K562 (cell line): ENCODE measurements around the gene FOXO3. TPM values are rescaled to one million over a fixed set of nuclear protein-coding genes. Genes with fewer than 3 reads are reported as not detected.
A peak's percentile ranks its signal among the peaks of the same experiment; 100 is the strongest.

ENCODE experiments used
- CC2D1A ChIP-seq: fragments of 450-650 bp; IDR thresholded peaks from 2 replicates; pipeline ENCODE4 v1.6.1; 2017; ENCODE audit warnings: mild to moderate bottlenecking
- DACH1 ChIP-seq: fragments of 450-650 bp; IDR thresholded peaks from 2 replicates; pipeline ENCODE4 v1.6.1; 2018; ENCODE audit not compliant: partially characterized antibody
- E2F6 ChIP-seq, 2 experiments: IDR thresholded peaks; 2 replicates each; pipeline ENCODE4 v1.6.1; 2011; ENCODE audit warnings: borderline replicate concordance in 1 of 2, control low read depth in 1 of 2, low read depth in 1 of 2, low read length in 1 of 2, mild to moderate bottlenecking in 1 of 2, mixed read lengths in 1 of 2, moderate library complexity in 1 of 2; ENCODE audit not compliant: insufficient read depth in 1 of 2, insufficient read length in 1 of 2, poor library complexity in 1 of 2, severe bottlenecking in 1 of 2; ENCODE audit errors: extremely low read depth in 1 of 2
- EP300 ChIP-seq: IDR thresholded peaks from 2 replicates; pipeline ENCODE4 v1.6.1; 2012; ENCODE audit warnings: low read length, improper control_type of control experiment
- FOXA3 ChIP-seq, 2 experiments: fragments of 450-650 bp in 1 of 2; sonication (generic) in 1 of 2; formaldehyde crosslinking; IDR thresholded peaks in 1 of 2; conservative IDR thresholded peaks in 1 of 2; 2 replicates each; pipeline versions ENCODE4 v1.4.0 to v1.8.0; 2020 to 2022; ENCODE audit warnings: mild to moderate bottlenecking in 2 of 2, missing genetic modification reagents in 1 of 2
- FOXO4 ChIP-seq: fragments of 450-650 bp; formaldehyde crosslinking; IDR thresholded peaks from 2 replicates; pipeline ENCODE4 v1.4.0; 2020; ENCODE audit warnings: mild to moderate bottlenecking, moderate library complexity
- KLF10 ChIP-seq: fragments of 250-450 bp; sonication (Bioruptor Pico); IDR thresholded peaks from 2 replicates; pipeline ENCODE4 v1.6.1; 2021; ENCODE audit warnings: matching md5 sums
- NR2F6 ChIP-seq: fragments of 450-650 bp; formaldehyde crosslinking; IDR thresholded peaks from 2 replicates; pipeline ENCODE4 v1.4.0; 2020; ENCODE audit warnings: mild to moderate bottlenecking
- PCBP1 ChIP-seq: fragments of 200-400 bp; formaldehyde crosslinking; IDR thresholded peaks from 2 replicates; pipeline ENCODE4 v1.6.1; 2018; ENCODE audit warnings: mild to moderate bottlenecking, low read depth, low read length; ENCODE audit not compliant: poor library complexity, severe bottlenecking
- PML ChIP-seq: IDR thresholded peaks from 2 replicates; pipeline ENCODE4 v1.6.1; 2012; ENCODE audit warnings: low read length, inconsistent platforms
- RBM17 ChIP-seq: fragments of 200-400 bp; formaldehyde crosslinking; IDR thresholded peaks from 2 replicates; pipeline ENCODE4 v1.6.1; 2017; ENCODE audit warnings: low read depth, mild to moderate bottlenecking, low read length, borderline replicate concordance
- RNF219 ChIP-seq: fragments of 250-450 bp; sonication (Bioruptor Pico); IDR thresholded peaks from 2 replicates; pipeline ENCODE4 v1.5.0; 2022; ENCODE audit warnings: mild to moderate bottlenecking
- SFPQ ChIP-seq: fragments of 200-400 bp; formaldehyde crosslinking; IDR thresholded peaks from 2 replicates; pipeline ENCODE4 v1.6.1; 2017; ENCODE audit warnings: mild to moderate bottlenecking, low read depth, low read length, moderate library complexity
- SREBF2 ChIP-seq: sonication (generic); formaldehyde crosslinking; IDR thresholded peaks from 2 replicates; pipeline ENCODE4 v1.4.0; 2020; ENCODE audit warnings: mild to moderate bottlenecking, missing genetic modification reagents
- TARDBP ChIP-seq: fragments of 450-650 bp; IDR thresholded peaks from 2 replicates; pipeline ENCODE4 v1.6.1; 2016
- TCF15 ChIP-seq: fragments of 250-450 bp; sonication (Bioruptor Pico); IDR thresholded peaks from 2 replicates; pipeline ENCODE4 v1.8.0; 2022; ENCODE audit warnings: moderate library complexity, mild to moderate bottlenecking, inconsistent platforms
- XRCC3 ChIP-seq: fragments of 450-650 bp; IDR thresholded peaks from 2 replicates; pipeline ENCODE4 v1.6.1; 2017; ENCODE audit warnings: mild to moderate bottlenecking, moderate library complexity
- ZNF212 ChIP-seq: fragments of 450-650 bp; formaldehyde crosslinking; IDR thresholded peaks from 2 replicates; pipeline ENCODE4 v1.4.0; 2020; ENCODE audit warnings: mild to moderate bottlenecking
- ZNF24 ChIP-seq: fragments of 450-650 bp; IDR thresholded peaks from 2 replicates; pipeline ENCODE4 v1.6.1; 2016
- ZNF764 ChIP-seq: fragments of 250-450 bp; sonication (Bioruptor Pico); IDR thresholded peaks from 2 replicates; pipeline ENCODE4 v1.4.0; 2020; ENCODE audit warnings: low read depth, mild to moderate bottlenecking, moderate library complexity
- ZNF778 ChIP-seq: fragments of 450-650 bp; formaldehyde crosslinking; IDR thresholded peaks from 2 replicates; pipeline ENCODE4 v1.4.0; 2020; ENCODE audit warnings: mild to moderate bottlenecking, moderate library complexity
- polyA plus RNA-seq, 8 experiments: library from polyadenylated mRNA; depleted of rRNA in 4 of 8; stranded (reverse) in 5 of 8; unstranded in 3 of 8; fragments of >200 nt; fragmentation: Nextera tagmentation in 2 of 8; fragmentation: Illumina TruSeq in 1 of 8; extraction: Ambion mirVana in 2 of 8; extraction: Trizol in 1 of 8; gene quantifications; 2 replicates each; pipeline versions ENCODE4 v1.2.1 to v1.2.3, GENCODE V29; 2011 to 2014; ENCODE audit warnings: inconsistent platforms in 1 of 8, missing spikeins in 1 of 8
- total RNA-seq, 7 experiments: library from RNA; depleted of rRNA in 6 of 7; stranded (reverse); fragments of >200 nt in 6 of 7; fragmentation: Illumina TruSeq in 2 of 7; extraction: Trizol in 2 of 7; gene quantifications; 2 replicates each; pipeline versions ENCODE4 v1.2.1 to v1.2.3, GENCODE V29; 2011 to 2021; ENCODE audit warnings: low replicate concordance in 1 of 7

The FOXO3 gene
- total and polyA plus RNA-seq, 9 of the 15 experiments (the other 6 are each of a cell fraction or from before 2014, with no cell fraction given): 3.0 to 14.6 (median 6.0) TPM

GRCh38 chr6:108684771-108685329 is 124.1 kb downstream of the FOXO3 start (continued):
- TF ChIP-seq TCF15 (no peak), ZNF764 (CRISPR knock-in tag) (no peak), RNF219 (CRISPR knock-in tag) (no peak), XRCC3 (no peak), SFPQ (no peak), CC2D1A (no peak; the same call in 1 of the 2 replicates), TARDBP (no peak), ZNF212 (CRISPR knock-in tag) (no peak), NR2F6 (no peak), RBM17 (no peak), PCBP1 (no peak), DACH1 (no peak), SREBF2 (no peak), ZNF778 (CRISPR knock-in tag) (no peak), ZNF24 (no peak), KLF10 (CRISPR knock-in tag) (no peak), EP300 (peak; percentile 64), FOXA3 (CRISPR knock-in tag; conservative IDR thresholded peaks at IDR 0.05 in 1 of 2, IDR thresholded peaks at IDR 0.05 in 1 of 2) (0 out of 4 replicates have a peak, but pooled peaks of 1 of the 2 experiments have one; percentile 21), PML (no peak), FOXO4 (no peak), E2F6 (IDR thresholded peaks at IDR 0.05; ENCODE audit: borderline replicate concordance in 1 of 2, extremely low read depth in 1 of 2, insufficient read depth in 1 of 2, insufficient read length in 1 of 2, low read depth in 1 of 2, low read length in 1 of 2, poor library complexity in 1 of 2, severe bottlenecking in 1 of 2) (no peak)
